BJ (cell line): ENCODE measurements around the gene SPESP1. TPM values are rescaled to one million over a fixed set of nuclear protein-coding genes. Genes with fewer than 3 reads are reported as not detected.
"Not testable (repeated sequence)": the region's sequence is repeated elsewhere in the genome, so short reads cannot be mapped to it uniquely, and the experiment has no call there.

ENCODE experiments used
- CTCF ChIA-PET: fragments of 350-600 bp; formaldehyde crosslinking; extraction: SDS; loops from one replicate; lab custom pipeline; 2021; ENCODE audit warnings: antibody characterized with exemption, inconsistent platforms; lab: Yijun Ruan, JAX
- POLR2A ChIA-PET: fragments of 300-600 bp; sonication (Branson Sonifier 250); formaldehyde crosslinking; extraction: SDS; loops from one replicate; lab custom pipeline; 2021; ENCODE audit warnings: antibody characterized with exemption; lab: Charles Lee
- DNase-seq: peaks from one replicate; pipeline ENCODE4 v3.0.0-alpha.2; 2011; ENCODE audit warnings: low read depth
- H3K27me3 ChIP-seq: 2 replicates; pipeline ENCODE4 v1.6.0; 2011; ENCODE audit warnings: low read length; ENCODE audit not compliant: control insufficient read depth, insufficient read depth
- H3K36me3 ChIP-seq: 2 replicates; pipeline ENCODE4 v1.5.1; 2011; ENCODE audit warnings: low read length; ENCODE audit not compliant: control insufficient read depth, insufficient read depth
- H3K4me3 ChIP-seq: 2 replicates; pipeline ENCODE4 v1.5.1; 2011; ENCODE audit warnings: low read depth, mild to moderate bottlenecking, control low read depth, low read length
- CTCF ChIP-seq: IDR thresholded peaks from 2 replicates; pipeline ENCODE4 v1.5.1; 2011; ENCODE audit warnings: low read depth, mild to moderate bottlenecking, control low read depth, inconsistent platforms, low read length, moderate library complexity; ENCODE audit not compliant: insufficient read depth
- polyA plus RNA-seq: library from polyadenylated mRNA; depleted of rRNA; stranded (reverse); fragments of >200 nt; gene quantifications from 2 replicates; pipeline ENCODE4 v1.2.3, GENCODE V29; 2011

SPESP1 gene
- polyA plus RNA-seq, 1 experiment, result 7.5 TPM

GRCh38 chr15:68957696-68958095 lies 27.4 kb downstream of the SPESP1 start:
- CTCF ChIA-PET, result no interaction called here
- Histone ChIP-seq H3K4me3 (no peak overlapping the region), H3K27me3 (peaks cover 5% of the 10 kb centered on the region; the same call in 1 of the 2 replicates), H3K36me3 (no peaks in the 10 kb centered on the region)
- no peak for DNase-seq
- no peak for TF ChIP-seq CTCF
- POLR2A ChIA-PET, result no interaction called here

GRCh38 chr15:68958597-68958996 lies 28.3 kb downstream of the SPESP1 start:
- Histone ChIP-seq H3K4me3 (no peak overlapping the region), H3K36me3 (no peaks in the 10 kb centered on the region), H3K27me3 (peaks cover 5% of the 10 kb centered on the region; the same call in 1 of the 2 replicates)
- no peak for TF ChIP-seq CTCF
- ChIA-PET POLR2A (no interaction called here), CTCF (interaction anchor here (0.6 to 1.4 kb wide), 2 partner anchors 10 to 34 kb away, joined by 3 to 4 read pairs; no protein-coding TSS in a partner anchor)
- DNase-seq, result no peak

GRCh38 chr15:68962465-68962864 lies 32.1 kb downstream of the SPESP1 start:
- ChIA-PET POLR2A (no interaction called here), CTCF (no interaction called here)
- TF ChIP-seq CTCF, result no peak
- Histone ChIP-seq H3K27me3 (peaks cover 7% of the 10 kb centered on the region; the same call in 1 of the 2 replicates), H3K36me3 (no peaks in the 10 kb centered on the region), H3K4me3 (no peak overlapping the region)
- no peak for DNase-seq

- POLR2A ChIA-PET, CTCF ChIA-PET, H3K4me3 ChIP-seq, H3K27me3 ChIP-seq, DNase-seq, H3K36me3 ChIP-seq: not testable (repeated sequence)
Measured at GRCh38 chr15:68963719-68964118, 33.4 kb downstream of the SPESP1 start.

- CTCF ChIA-PET, result no interaction called here
- POLR2A ChIA-PET, result no interaction called here
- DNase-seq, result no peak
- Histone ChIP-seq H3K4me3 (no peak overlapping the region), H3K36me3 (no peaks in the 10 kb centered on the region), H3K27me3 (0 out of 2 replicates have a peak, but pooled peaks cover 2% of the 10 kb centered on the region)
- no peak for TF ChIP-seq CTCF
Measured at GRCh38 chr15:68966996-68967395, 36.7 kb downstream of the SPESP1 start.

- no peak for DNase-seq
- POLR2A ChIA-PET, result no interaction called here
- peaks cover 3% of the 10 kb centered on the region; the same call in 1 of the 2 replicates for H3K27me3 ChIP-seq
- no peaks in the 10 kb centered on the region for H3K36me3 ChIP-seq
- no peak overlapping the region for H3K4me3 ChIP-seq
- CTCF ChIA-PET, result no interaction called here
- no peak for TF ChIP-seq CTCF
Measured at GRCh38 chr15:68967948-68968347, 37.6 kb downstream of the SPESP1 start.
